Measurements from ENCODE around the gene IGSF11.
"Not testable (repeated sequence)": the region's sequence is repeated elsewhere in the genome, so short reads cannot be mapped to it uniquely, and the experiment has no call there.

IGSF11 gene, protein sequence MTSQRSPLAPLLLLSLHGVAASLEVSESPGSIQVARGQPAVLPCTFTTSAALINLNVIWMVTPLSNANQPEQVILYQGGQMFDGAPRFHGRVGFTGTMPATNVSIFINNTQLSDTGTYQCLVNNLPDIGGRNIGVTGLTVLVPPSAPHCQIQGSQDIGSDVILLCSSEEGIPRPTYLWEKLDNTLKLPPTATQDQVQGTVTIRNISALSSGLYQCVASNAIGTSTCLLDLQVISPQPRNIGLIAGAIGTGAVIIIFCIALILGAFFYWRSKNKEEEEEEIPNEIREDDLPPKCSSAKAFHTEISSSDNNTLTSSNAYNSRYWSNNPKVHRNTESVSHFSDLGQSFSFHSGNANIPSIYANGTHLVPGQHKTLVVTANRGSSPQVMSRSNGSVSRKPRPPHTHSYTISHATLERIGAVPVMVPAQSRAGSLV

DNA sequence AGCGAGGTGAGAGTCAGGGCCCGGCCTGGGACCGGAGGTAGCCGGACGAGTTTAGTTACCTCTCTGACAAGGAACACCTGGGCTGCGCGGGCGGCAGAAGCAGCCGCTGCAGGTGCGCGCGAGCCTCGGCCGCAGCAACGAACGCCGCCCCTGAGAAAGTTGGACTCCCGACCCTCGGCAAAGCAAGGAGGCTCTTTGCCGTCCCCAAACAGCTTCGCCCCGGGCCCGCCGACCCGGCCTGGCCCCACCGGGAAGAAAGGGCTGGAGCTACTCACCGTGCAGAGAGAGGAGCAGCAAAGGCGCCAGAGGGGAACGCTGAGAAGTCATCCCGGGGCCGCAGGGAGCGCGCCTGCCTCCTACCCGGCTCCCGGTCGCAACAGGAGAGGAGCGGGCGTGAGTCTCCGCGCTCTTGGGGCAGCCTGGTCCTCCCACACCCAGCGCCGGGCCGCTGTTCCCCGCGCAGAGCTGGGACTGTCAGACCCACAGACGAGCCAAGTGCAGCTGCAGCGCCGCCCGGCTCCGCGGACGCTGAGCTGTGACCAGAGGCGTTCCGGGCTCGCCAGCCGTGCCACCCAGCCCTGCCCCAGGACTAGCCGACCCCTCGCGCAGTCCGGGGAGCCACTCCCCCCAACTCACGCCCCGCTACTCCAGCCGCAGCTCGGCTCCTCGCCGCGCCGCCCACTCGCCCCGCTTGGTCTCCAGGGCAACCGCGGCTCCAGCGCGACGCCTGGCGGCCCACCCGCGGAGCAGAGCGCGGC, at the start of gene IGSF11:
Gene IGSF11 (minus strand): TSS at position 591 of the 758 bp plus-strand sequence. CDS start 264 bp downstream, at position 327.
- Histone ChIP-seq H3K4me3 (ENCODE audit: low read length) (peak within 1 kb of the TSS; percentile 56), H3K27me3 (ENCODE audit: insufficient read depth, low read length) (peaks cover 21% of the 10 kb centered on the region), H3K4me1 (ENCODE audit: insufficient read depth, low read length) (no peaks in the 10 kb centered on the region), H2AFZ (ENCODE audit: low read depth, low read length) (peak within 1 kb of the TSS; percentile 92), H3K36me3 (ENCODE audit: insufficient read depth, low read length) (no peaks in the 10 kb centered on the region), H3K9me3 (ENCODE audit: low read length) (no peaks in the 10 kb centered on the region)

DNA sequence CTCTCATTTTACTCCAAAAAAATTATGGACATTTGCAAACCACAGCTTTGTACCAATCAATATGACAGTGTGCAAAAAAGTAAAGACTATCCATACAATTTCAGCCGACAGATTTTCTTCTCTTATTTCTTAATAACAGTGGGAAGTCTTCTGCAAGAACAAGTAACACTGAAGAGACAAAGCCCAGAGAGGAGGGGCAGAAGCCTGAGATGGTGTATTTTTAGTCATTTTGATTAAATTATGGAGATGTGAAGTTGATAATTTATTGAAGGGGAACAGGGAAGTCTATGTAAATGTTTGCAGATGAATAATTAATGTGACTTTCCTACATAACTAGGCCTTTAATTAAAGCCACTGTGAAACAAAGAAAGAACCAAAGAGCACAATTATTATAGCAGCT, 45.7 kb upstream of the IGSF11 start:
- Histone ChIP-seq H3K4me3 (ENCODE audit: low read length) (no peak overlapping the region), H3K4me1 (ENCODE audit: insufficient read depth, low read length) (no peaks in the 10 kb centered on the region), H2AFZ (ENCODE audit: low read depth, low read length) (no peak overlapping the region), H3K27me3 (ENCODE audit: insufficient read depth, low read length) (no peaks in the 10 kb centered on the region), H3K36me3 (ENCODE audit: insufficient read depth, low read length) (no peaks in the 10 kb centered on the region), H3K9me3 (ENCODE audit: low read length) (no peaks in the 10 kb centered on the region)

DNA sequence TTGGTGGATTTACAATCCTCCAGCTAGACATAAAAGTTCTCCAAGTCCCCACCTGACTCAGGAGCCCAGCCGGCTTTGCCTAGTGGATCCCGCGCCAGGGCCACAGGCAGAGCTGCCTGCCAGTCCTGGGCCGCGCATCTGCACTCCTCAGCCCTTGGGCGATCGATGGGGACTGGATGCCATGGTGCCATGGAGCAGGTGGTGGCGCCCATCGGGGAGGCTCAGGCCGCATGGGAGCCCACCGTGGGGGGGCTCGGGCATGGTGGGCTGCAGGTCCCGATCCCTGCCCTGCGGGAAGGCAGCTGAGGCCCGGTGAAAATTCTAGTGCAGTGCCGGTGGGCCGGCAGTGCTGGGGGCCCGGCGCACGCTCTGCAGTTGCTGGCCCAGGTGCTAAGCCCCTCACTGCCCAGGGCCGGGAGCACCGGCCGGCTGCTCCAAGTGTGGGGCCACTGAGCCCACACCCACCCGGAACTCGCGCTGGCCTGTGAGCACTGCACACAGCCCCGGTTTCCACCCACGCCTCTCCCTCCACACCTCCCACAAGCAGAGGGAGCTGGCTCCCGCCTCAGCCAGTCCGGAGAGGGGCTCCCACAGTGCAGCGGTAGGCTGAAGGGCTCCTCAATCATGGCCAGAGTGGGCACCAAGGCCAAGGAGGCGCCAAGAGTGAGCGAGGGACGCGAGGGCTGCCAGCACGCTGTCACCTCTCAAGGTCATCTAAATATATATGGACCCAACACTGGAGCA, 38.8 kb upstream of the IGSF11 start:
- Histone ChIP-seq H3K4me3 (ENCODE audit: low read length) (no peak overlapping the region), H2AFZ (ENCODE audit: low read depth, low read length) (no peak overlapping the region), H3K9me3 (ENCODE audit: low read length) (no peaks in the 10 kb centered on the region), H3K36me3 (ENCODE audit: insufficient read depth, low read length) (no peaks in the 10 kb centered on the region), H3K27me3 (ENCODE audit: insufficient read depth, low read length) (no peaks in the 10 kb centered on the region), H3K4me1 (ENCODE audit: insufficient read depth, low read length) (no peaks in the 10 kb centered on the region)

DNA sequence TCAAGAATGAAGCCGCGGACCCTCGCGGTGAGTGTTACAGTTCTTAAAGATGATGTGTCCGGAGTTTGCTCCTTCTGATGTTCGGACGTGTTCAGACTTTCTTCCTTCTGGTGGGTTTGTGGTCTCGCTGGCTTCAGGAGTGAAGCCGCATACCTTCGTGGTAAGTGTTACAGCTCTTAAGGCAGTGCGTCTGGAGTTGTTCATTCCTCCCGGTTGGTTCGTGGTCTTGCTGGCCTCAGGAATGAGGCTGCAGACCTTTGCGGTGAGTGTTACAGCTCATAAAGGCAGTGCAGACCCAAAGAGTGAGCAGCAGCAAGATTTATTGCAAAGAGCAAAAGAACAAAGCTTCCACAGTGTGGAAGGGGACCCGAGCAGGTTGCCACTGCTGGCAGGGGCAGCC, 37.8 kb upstream of the IGSF11 start:
- not testable (repeated sequence) for H3K36me3 ChIP-seq (ENCODE audit: insufficient read depth, low read length)

DNA sequence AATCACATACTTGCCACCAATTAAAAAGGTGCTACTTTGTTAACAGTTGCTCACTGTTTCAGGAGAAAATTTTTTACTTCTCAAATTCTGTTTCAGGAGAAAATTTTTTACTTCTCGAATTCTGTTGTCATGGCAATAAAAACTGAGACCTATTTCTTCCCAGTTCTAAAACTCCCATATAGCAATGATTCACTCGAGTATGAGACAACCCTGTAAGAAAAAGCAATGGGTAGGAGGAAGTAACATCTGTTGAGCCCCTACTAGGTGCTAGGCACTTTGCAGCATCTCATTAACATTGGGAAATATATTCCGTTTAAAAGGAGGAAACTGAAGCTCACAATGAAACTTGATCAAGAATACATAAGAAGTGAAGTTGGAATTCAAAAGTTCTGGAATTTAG, 35.1 kb upstream of the IGSF11 start:
- Histone ChIP-seq H3K36me3 (ENCODE audit: insufficient read depth, low read length) (no peaks in the 10 kb centered on the region), H3K4me1 (ENCODE audit: insufficient read depth, low read length) (no peaks in the 10 kb centered on the region), H3K4me3 (ENCODE audit: low read length) (no peak overlapping the region), H2AFZ (ENCODE audit: low read depth, low read length) (no peak overlapping the region), H3K27me3 (ENCODE audit: insufficient read depth, low read length) (no peaks in the 10 kb centered on the region), H3K9me3 (ENCODE audit: low read length) (no peaks in the 10 kb centered on the region)

More for the DNA sequence above, 37.8 kb upstream of the IGSF11 start:
- H3K27me3 ChIP-seq (ENCODE audit: insufficient read depth, low read length); H3K4me3 ChIP-seq (ENCODE audit: low read length); H2AFZ ChIP-seq (ENCODE audit: low read depth, low read length); H3K4me1 ChIP-seq (ENCODE audit: insufficient read depth, low read length); H3K9me3 ChIP-seq (ENCODE audit: low read length): not testable (repeated sequence)

DNA sequence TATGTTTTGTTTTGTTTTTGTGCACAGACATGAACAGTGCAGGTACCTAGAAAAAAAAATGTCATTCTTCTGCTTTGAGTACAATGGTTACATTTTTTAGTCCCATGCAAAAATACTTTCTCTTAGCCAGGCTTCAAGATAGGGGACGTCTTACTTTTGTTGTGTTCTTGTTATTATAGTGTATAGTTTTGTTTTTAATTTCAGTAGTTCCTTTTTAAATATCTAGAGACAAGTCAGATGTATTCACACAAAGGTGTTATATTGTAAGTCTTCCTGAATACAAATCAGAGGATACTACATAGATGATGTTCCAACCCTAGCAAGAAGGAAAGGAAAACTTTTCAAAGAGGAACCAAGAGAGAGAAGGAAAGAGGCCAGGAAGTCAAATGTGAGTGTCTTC, 28.8 kb upstream of the IGSF11 start:
- Histone ChIP-seq H3K4me1 (ENCODE audit: insufficient read depth, low read length) (no peaks in the 10 kb centered on the region), H3K36me3 (ENCODE audit: insufficient read depth, low read length) (no peaks in the 10 kb centered on the region), H3K27me3 (ENCODE audit: insufficient read depth, low read length) (no peaks in the 10 kb centered on the region), H2AFZ (ENCODE audit: low read depth, low read length) (no peak overlapping the region), H3K4me3 (ENCODE audit: low read length) (no peak overlapping the region), H3K9me3 (ENCODE audit: low read length) (no peaks in the 10 kb centered on the region)

DNA sequence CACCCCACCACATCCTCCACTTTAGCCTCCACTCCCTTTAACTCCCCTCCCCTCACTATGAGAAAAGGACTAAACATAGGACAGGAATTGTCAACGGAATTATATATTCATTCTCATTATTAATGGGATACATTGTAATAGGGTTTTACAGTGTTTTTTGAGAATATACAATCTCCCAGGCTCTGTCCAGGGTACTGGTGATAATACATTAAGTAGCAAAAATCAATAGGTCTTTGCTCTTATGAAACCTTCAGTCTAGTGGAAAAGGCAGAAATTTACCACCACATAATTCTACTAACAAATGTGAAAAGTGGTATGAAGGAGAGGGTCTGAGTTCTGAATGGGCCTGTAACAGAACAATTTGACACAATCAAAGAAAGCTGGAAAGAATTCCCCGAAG, 28.2 kb upstream of the IGSF11 start:
- no peaks in the 10 kb centered on the region for H3K27me3 ChIP-seq (ENCODE audit: insufficient read depth, low read length)
- no peak overlapping the region for H2AFZ ChIP-seq (ENCODE audit: low read depth, low read length)
- no peak overlapping the region for H3K4me3 ChIP-seq (ENCODE audit: low read length)
- no peaks in the 10 kb centered on the region for H3K9me3 ChIP-seq (ENCODE audit: low read length)
- no peaks in the 10 kb centered on the region for H3K4me1 ChIP-seq (ENCODE audit: insufficient read depth, low read length)
- H3K36me3 ChIP-seq (ENCODE audit: insufficient read depth, low read length): no peaks in the 10 kb centered on the region

DNA sequence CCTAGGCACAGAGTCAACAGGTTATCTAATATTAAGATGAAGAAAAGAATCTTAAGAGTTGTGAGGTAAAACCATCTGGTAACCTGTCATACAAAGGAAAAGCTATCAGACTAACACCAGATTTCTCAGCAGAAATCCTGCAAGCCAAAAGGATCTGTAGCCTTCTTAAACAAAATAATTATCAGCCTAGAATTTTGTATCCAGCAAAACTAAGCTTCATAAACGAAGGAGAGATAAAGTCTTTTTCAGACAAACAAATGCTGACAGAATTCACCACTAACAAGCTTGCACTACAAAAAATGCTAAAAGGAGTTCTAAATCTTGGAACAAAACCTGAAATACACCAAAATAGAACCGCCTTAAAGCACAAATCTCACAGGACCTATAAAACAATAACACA, 9.9 kb upstream of the IGSF11 start:
- H3K9me3 ChIP-seq (ENCODE audit: low read length): no peaks in the 10 kb centered on the region
- no peak overlapping the region for H3K4me3 ChIP-seq (ENCODE audit: low read length)
- H2AFZ ChIP-seq (ENCODE audit: low read depth, low read length): no peak overlapping the region
- H3K36me3 ChIP-seq (ENCODE audit: insufficient read depth, low read length): no peaks in the 10 kb centered on the region
- no peaks in the 10 kb centered on the region for H3K4me1 ChIP-seq (ENCODE audit: insufficient read depth, low read length)
- H3K27me3 ChIP-seq (ENCODE audit: insufficient read depth, low read length): no peaks in the 10 kb centered on the region

DNA sequence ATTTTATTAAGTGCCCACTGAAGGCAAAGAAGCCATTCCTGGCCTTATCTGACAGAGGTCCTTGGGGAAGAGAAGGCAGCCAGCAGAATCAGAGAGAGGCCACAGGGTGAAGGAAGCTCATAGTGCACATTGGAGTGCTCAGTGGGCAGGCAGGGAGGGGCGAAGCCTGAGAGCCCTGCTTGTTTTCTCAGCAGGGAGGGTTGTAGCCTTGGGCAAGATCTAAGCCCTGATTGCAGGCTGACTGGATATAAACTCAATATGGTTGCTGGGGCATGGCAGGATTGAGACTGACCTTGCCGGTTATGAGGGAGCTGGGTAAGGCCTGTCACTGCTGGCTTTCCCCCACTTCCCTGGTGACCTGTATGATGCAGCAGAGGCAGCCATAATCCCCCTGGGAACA, 7.5 kb upstream of the IGSF11 start:
- Histone ChIP-seq H3K4me1 (ENCODE audit: insufficient read depth, low read length) (no peaks in the 10 kb centered on the region), H3K4me3 (ENCODE audit: low read length) (no peak overlapping the region), H2AFZ (ENCODE audit: low read depth, low read length) (no peak overlapping the region), H3K36me3 (ENCODE audit: insufficient read depth, low read length) (no peaks in the 10 kb centered on the region), H3K9me3 (ENCODE audit: low read length) (no peaks in the 10 kb centered on the region), H3K27me3 (ENCODE audit: insufficient read depth, low read length) (no peaks in the 10 kb centered on the region)

DNA sequence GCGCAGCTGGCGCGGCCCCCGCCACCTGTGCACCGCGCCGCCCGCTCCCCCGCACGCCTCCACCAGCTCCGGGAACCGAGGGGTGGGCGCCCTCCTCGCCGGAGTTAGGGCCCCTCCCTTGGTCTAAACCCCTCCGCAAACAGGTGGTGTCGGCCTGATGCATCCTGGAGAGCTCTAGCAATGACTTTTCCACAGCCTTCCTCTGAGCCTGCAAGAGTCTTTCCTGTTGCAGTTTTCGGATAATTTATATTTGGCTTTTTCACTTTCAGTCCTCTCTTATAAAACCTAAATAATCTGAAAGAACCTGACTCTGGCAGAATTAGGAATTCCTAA, 334 bp upstream of the IGSF11 start:
- H3K4me1 ChIP-seq (ENCODE audit: insufficient read depth, low read length): no peaks in the 10 kb centered on the region
- peak overlapping the region; percentile 92 for H2AFZ ChIP-seq (ENCODE audit: low read depth, low read length)
- peaks cover 21% of the 10 kb centered on the region for H3K27me3 ChIP-seq (ENCODE audit: insufficient read depth, low read length)
- peak overlapping the region; percentile 56 for H3K4me3 ChIP-seq (ENCODE audit: low read length)
- no peaks in the 10 kb centered on the region for H3K9me3 ChIP-seq (ENCODE audit: low read length)
- H3K36me3 ChIP-seq (ENCODE audit: insufficient read depth, low read length): no peaks in the 10 kb centered on the region

DNA sequence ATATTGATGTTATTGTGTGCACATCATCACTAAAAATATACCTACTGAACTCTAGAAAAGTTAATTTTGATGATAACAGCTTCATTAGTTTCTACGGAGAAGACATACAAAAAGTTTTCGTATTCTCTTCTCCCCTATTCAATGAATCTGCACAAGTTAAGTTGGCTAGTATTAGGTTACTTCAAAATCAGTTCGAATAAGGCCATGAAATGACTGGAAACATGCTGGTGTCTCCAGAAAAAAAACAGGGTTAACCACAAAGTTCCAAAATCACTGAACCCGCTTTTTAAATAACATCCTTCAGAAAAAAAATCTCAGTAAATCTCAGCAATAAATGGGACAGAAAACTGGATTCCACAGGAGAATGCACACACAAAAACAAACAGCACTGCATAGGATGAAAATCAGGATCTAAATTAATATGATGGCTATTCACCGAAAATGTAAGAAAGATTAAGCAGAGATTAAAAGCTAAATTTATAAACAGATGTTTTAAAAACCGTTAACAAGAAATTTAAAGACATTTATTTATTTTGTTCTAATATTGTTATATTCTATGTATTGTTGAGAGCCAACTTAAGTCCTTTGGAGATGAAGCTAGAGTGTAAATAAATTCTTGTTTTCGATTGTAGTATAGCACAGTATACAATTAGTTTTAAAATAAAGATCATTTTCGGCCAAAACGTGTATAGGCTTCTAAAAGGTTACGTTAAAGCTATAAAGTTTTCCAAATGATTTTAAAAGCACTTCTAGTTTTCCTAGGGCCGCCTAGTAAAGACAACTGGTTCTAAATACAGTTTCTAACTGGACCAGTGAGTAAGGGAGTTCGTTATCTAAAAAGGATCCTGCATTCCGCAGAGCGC, 1.0 kb downstream of the IGSF11 start:
- no peaks in the 10 kb centered on the region for H3K4me1 ChIP-seq (ENCODE audit: insufficient read depth, low read length)
- H3K27me3 ChIP-seq (ENCODE audit: insufficient read depth, low read length): peaks cover 21% of the 10 kb centered on the region
- H3K4me3 ChIP-seq (ENCODE audit: low read length): peak overlapping the region; percentile 56
- H3K9me3 ChIP-seq (ENCODE audit: low read length): no peaks in the 10 kb centered on the region
- H3K36me3 ChIP-seq (ENCODE audit: insufficient read depth, low read length): no peaks in the 10 kb centered on the region
- peak overlapping the region; percentile 92 for H2AFZ ChIP-seq (ENCODE audit: low read depth, low read length)

DNA sequence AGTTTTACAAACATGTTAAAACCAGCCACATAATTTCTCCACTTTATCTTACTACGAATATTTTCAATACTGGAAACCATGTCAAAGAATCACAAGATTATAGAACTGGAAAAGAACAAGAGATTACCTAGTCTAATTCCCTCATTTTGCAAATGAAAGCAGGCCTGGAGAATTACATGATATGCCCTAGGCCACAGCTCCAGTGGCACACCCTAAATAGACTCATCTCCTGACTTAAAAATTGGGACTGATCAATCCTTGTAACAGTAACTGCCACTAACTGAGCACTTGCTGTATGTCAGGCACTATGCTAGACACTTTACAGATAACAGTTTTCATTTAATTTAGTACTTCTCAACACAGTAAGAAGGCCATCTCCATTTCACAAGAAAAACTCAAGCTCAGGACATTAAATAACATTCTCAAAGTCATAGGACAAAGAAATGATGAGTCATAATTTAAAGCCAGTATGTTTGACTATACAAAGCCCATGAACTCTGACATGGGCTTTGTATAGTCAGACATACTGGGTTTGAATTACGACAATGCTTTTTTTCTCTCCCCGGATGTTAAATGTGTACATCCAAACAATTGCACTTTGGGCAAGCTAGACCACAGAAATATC, 9.4 kb downstream of the IGSF11 start:
- Histone ChIP-seq H3K27me3 (ENCODE audit: insufficient read depth, low read length) (no peaks in the 10 kb centered on the region), H3K4me1 (ENCODE audit: insufficient read depth, low read length) (no peaks in the 10 kb centered on the region), H3K36me3 (ENCODE audit: insufficient read depth, low read length) (no peaks in the 10 kb centered on the region), H3K4me3 (ENCODE audit: low read length) (no peak overlapping the region), H2AFZ (ENCODE audit: low read depth, low read length) (no peak overlapping the region), H3K9me3 (ENCODE audit: low read length) (no peaks in the 10 kb centered on the region)
